ENCODE measurements around the gene SETMAR.
"Not testable (repeated sequence)": the region's sequence is repeated elsewhere in the genome, so short reads cannot be mapped to it uniquely, and the experiment has no call there.

SETMAR gene

DNA sequence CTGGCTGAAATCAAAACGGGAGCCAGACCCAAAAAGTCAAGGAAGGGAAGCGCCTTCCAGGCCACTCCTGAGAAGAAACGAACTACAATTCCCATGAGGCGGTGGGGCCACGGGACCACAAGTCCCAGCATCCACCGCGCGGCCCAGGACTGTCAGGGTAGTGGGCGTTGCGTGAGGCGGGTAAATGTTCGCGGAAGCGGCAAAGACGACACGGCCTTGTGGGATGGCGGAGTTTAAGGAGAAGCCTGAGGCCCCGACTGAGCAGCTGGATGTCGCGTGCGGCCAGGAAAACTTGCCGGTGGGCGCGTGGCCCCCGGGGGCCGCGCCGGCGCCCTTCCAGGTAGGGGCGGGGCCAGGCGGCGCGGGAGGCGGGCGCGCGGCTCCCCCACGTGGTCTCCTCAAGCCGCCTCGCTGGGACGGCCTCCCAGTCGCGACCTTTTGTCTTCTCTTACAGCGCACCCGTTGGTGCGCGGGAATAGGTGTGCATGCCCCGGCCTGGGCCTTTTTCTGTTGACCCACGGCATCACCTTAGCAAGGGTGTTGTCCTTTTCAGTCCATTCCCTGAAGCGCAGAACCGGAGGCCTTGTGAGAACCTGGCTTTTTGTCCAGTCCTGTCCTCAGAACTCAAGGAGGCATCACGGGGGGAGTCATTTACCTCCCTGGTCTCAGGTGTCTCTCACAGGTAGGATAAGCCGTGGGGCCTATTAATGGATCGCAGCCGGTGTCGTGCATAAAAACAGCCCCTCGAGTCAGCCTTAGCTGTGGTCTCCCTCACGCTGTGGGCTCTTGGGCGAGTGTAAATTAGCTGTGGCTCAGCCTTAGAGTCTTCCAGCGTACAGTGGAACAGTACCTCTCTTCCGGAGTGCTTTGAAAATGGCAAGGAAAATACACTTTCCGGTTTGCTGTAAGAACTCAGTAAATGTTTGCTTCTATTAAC is at the start of gene SETMAR:
Gene SETMAR (plus strand): TSS at position 183 of the 937 bp plus-strand sequence. CDS start 2 bp downstream, at position 185.
- peak; percentile 76 for DNase-seq (ENCODE audit: low spot score)

DNA sequence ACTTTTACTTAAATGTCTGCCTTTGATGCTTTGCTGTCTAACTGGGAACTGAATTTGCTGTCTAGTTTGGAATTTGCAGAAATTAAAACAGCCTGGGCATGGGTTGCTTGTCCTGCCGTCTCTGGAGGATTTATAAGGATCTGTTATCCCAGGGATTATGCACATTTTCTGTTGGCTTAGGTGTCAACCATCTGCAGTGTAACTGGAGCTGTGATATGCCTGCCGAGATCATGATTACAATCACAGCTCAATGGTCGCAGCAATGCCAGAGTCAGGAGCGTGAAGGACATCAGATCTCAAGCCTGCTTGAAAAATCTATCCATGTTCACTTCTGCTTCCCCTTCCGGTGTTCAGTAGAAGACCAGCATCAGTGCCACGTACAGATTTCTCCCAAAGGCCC is 41.8 kb upstream of the SETMAR start:
- no peak for DNase-seq (ENCODE audit: low spot score)

DNA sequence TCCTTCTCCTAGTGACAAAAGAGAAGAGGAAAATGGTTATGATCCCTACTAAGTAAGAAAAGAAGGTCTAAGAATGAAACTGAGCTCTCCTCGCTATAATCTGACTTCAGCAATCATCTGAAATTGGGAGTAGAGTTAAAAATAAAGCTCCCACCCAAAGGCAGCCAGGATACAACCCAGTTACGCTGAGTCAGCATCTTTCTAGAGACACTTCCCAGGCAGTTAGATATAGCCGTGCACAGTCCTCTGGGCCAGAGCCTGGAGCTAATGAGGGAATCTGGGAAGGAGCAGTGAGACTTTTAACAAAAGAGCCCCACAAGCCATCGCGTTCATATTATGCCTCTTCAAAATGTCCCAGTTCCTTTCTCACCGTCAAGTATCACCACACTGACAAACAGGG is 39.1 kb upstream of the SETMAR start:
- no peak for DNase-seq (ENCODE audit: low spot score)

DNA sequence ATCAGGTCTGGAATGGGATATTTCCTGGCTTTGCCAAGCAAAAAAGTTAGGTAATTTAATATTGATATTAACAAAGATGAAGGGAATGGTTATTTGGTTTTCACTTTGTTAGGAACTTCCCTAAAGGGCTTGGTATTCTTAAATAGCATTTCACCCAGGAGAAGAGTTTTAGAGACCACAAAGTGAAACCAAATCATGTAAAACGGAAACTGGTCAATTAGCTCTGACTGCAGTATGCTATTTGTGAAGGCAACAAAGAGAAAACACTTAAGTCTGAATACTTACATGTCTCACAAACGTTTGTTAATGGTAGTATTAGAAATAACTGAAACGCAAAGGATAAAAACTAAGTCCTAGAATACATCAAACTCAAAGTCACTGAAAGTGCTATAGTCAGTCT is 32.4 kb upstream of the SETMAR start:
- DNase-seq (ENCODE audit: low spot score), result no peak

DNA sequence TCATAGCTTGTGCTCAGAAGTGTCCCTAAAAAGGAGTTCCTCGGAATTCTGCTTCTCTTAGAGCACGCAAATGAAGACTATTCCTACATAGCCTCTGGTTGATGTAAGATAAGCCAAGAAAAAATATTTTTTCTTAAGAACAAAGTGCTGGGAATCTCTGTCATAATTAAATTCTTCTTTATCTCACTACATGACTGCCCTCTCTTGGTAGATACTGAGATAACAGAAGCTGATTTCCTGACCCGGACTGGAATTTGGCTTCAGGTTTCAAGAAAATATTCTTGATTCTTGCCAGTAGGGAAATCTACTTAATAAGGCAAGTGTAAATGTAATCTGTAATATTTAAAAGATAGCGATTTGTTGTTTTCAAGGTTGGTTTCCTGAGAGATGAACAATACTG is 31.3 kb upstream of the SETMAR start:
- DNase-seq (ENCODE audit: low spot score), result peak; percentile 9

DNA sequence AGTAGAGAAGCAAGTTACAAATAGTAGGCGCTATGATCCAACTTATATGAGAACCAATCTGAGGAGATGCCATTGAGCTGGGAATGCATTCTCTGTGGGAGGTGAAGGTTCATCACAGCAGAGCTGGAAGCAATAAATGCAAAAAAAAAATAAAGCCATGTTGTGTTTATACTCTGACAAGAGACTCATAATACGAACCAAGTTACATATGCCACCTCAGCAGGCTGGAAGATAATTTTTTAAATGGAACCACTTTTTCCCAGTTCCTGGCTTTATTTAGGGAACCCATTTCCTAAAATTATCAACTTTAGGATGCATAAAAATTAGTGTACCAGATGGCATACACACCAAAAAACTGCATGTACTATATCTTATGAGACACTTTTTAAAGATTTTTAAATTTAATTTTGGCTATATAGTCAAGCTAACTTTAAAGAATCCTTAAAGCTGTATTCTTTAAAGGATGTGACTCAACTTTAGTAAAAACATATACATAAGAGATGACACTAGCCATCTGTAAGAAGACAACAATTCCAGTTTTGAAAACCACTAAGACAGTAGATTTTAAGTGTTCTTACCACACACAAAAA is 23.6 kb upstream of the SETMAR start:
- no peak for DNase-seq (ENCODE audit: low spot score)

DNA sequence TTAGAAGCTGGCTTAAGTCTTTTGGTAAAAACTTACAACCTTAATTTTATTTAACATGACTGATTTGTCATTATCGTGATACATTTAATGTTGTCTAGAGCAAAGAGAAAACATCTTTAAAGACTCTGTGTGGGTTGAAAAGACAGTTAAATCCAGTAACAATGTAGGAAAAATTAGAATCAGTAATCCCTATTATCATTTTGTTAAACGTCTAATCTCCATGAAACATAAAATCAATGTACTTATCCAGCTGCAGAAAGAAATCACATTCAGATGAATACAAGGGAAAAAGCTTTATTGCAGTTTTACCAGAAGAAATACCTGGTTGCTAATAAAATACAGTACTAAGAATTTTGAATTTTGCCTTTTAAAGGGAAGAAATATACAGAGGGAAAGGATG is 21.2 kb upstream of the SETMAR start:
- DNase-seq (ENCODE audit: low spot score), result no peak

- no peak for DNase-seq (ENCODE audit: low spot score)
These were observed 18.3 kb upstream of the SETMAR start for GRCh38 chr3:4284865-4285264.

- DNase-seq (ENCODE audit: low spot score), result no peak
These were observed 14.1 kb upstream of the SETMAR start for GRCh38 chr3:4289044-4289443.

DNA sequence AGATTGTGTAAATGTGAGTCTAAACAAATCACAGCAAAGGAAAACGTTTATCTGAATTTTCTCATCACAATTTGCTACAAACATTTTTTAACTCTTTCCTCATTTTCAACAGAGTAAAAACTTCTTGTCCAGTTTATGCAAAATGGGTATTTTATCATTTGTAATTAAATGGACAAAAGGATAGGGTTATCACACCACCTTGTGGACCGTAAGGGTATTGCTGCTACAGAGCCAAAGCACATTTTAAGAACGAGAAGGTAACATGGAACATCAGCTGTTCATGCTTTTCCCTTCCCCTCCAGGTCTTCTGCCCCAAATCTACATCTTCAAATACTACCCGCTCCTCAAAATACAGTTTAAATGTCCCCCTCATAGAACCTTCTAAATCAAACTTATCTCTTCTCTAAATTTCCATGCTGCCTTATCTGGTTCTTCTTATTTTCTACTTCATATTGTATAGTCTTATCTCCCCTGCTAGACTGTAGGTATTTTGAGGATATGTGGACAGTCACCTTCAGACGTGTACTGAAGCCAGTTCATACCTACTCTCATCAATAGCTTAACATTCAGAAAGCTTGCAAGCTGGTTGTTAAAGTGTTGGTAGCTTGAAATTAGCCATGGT is 12.8 kb upstream of the SETMAR start:
- peak; percentile 51 for DNase-seq (ENCODE audit: low spot score)

DNA sequence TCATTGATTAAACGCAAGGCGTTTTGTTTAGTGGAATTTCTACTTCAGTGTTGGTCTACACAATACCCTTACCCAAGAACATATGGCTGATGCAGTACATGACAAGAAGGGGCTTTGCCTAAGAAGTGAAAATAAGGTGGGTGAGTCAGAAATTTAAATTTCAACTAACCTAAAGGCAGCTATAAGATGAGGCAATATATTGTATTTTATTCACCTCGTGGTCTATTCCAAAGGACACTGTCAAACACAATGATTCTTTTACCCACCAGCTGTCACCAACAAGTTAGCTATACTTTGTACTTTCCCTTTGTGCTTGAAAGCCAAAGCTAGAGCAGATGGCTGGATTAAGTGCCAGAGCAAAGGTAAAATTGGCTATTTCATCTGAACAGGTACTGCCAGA is 10.9 kb upstream of the SETMAR start:
- DNase-seq (ENCODE audit: low spot score), result no peak

GRCh38 chr3:4294616-4295327 is 8.4 kb upstream of the SETMAR start:
- DNase-seq (ENCODE audit: low spot score), result no peak

DNA sequence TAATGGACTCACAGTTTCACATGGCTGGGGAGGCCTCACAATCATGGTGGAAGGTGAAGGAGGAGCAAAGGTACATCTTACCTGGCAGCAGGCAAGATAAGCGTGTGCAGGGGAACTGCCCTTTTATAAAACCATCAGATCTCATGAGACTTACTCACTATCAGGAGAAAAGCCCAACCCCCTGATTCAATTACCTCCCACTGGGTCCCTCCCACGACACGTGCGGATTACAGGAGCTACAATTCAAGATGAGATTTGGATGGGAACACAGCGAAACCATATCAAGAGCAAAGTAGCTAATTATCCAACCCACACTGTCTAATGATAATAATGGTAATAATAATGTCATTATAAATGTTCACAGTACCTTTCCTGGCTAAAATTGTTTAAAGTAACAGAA is 6.7 kb upstream of the SETMAR start:
- DNase-seq (ENCODE audit: low spot score), result not testable (repeated sequence)

DNA sequence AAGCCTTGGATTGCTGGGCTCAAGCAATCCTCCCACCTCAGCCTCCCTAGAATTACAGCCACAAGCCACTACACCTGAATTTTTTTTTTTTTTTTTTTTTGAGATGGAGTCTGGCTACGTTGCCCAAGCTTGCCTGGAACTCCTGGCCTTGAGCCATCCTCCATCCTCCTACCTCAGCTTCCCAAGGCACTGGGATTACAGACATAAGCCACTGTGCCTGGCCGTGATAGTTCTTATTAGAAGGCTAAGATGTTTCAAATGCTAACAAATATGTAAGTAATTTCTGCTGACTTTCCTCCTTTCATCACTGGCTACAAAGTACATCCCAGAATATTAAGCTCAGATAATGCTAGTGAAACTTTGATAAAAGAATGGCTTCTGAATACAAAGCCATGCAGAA is 5.7 kb upstream of the SETMAR start:
- DNase-seq (ENCODE audit: low spot score), result no peak

GRCh38 chr3:4302747-4303146 is 422 bp upstream of the SETMAR start:
- DNase-seq (ENCODE audit: low spot score), result no peak

DNA sequence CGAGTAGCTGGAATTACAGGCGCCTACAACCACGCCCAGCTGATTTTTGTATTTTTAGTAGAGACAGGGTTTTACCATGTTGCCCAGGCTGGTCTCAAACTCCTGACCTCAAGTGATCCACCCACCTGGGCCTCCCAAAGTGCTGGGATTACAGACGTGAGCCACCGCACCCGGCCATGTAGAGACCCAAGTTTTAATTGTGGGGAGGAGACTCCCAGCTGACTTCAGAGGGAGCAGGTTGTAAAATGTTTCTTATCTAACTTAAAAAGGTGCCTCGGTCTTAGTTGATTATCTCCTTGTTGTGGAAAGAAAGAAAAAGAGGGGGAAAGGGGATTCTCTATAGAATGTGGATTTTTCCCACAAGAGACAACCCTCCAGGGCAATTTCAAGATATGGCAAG is 2.0 kb downstream of the SETMAR start:
- DNase-seq (ENCODE audit: low spot score), result not testable (repeated sequence)

DNA sequence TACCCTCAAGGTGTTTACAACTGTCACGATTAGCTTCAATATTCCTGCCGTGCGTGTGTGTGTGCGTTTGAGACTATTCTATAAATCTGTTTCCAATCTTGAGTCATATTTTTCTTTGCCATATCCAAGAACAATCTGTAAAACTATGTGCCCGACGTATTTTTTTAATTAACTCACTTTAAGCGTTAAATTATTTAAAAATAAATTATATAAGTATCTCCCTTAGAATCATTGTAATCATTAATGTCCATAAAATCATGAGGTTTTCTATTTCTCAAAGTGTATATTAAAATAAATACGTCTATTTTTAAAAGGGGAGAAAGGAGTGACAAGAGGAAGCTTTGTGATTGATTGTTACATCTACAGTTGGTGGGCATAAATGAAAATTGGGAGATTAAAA is 2.9 kb downstream of the SETMAR start:
- no peak for DNase-seq (ENCODE audit: low spot score)

DNA sequence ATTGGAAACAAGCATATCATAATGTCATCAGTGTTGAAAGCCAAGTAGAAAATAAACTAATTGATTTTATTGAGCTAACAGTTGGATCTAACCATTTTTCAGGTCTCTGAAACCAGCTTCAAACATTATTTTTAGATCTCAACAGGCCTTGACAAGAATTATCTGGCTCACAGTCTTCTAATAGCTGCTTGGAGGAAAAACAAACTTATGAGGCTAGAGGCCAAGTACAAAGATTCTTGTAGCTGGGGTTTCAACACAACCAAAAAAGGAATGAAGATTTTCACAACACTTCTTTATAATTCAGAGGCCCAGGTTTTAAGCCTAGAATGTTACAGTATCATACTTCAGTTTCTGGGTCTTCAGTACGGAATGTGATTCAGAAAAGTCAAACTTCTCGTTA is 3.7 kb downstream of the SETMAR start:
- no peak for DNase-seq (ENCODE audit: low spot score)

DNA sequence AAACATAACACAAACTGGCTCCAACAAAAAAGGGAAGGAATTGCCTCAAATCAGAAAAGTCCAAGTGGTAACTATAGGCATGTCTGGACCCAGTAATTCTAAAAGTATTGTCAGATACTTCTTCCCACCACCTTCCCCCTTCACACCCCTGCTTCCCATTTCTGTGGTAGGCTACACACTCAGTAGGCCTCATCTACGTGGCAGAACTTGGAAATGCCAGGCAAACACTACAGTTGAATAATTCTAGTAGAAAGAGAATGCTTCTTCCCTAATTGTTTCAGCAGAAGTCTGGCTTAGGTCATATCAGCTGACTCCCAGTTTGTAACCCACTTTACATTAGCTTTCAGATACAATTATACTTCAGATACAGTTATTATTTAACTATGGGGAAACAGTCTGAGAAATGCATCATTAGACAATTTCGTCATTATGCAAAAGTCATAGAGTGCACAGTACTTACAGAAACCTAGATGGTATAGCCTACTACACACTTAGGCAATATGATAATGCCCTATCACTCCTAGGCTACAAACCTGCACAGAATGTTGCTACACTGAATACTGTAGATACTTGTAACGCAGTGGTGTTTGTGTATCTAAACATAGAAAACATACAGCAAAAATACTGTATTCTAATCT is 6.4 kb downstream of the SETMAR start:
- DNase-seq (ENCODE audit: low spot score), result no peak

DNA sequence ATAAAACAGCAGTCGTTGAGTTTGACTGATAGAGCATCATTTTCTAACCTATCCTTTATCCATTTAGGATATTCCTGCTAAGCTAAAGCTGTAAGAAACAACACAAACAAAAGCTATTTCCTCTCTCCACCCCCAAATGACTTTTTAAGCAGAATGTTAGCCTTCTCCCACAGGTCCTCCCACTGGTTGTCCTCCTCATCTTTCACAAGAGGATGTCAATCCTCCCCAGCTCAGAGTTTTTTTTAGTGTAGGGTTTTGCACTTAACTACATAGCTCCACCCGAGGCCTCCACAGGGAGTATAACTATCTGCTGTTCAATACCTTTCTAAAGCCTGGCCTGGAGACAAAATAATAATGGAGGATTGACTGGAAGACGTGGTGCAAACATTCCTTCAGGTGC is 7.8 kb downstream of the SETMAR start:
- DNase-seq (ENCODE audit: low spot score), result no peak

DNA sequence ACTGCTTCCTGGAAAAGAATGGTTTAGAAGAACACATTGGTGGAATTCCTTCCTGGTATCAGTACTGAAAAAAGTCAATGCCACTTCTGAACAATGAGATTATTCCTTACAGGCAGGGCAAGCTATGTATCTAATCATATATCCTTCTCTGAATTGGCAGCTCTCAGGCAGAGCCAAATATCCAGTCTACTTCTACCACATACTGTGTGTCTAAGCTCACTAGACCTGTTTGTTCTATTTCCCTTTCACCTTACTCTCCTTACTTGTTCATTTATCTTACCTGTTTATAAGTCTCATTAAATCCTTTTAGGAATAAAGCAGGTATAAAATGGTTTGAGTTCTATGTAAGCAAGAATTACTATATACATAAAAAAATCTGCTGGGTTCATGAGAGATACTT is 8.3 kb downstream of the SETMAR start:
- DNase-seq (ENCODE audit: low spot score), result no peak

Measured in hematopoietic multipotent progenitor cell treated with erythropoietin and hydrocortisone succinate and interleukin-3 and kit ligand, for 17 days (in vitro differentiated cells).